Fibroblast of lung (primary cell): ENCODE data around the gene FOXL3. TPM values are rescaled to one million over a fixed set of nuclear protein-coding genes. Genes with fewer than 3 reads are reported as not detected.

Source experiments
- DNase-seq, 2 donors: peaks; one replicate each; pipeline versions ENCODE4 v3.0.0 to v3.0.0-alpha.2; 2010; ENCODE audit warnings: low read depth in 2 of 2
- H2AFZ ChIP-seq: 2 replicates; pipeline ENCODE4 v1.5.1; 2012; ENCODE audit warnings: low read length, control low read depth, inconsistent platforms
- H3K27ac ChIP-seq: 2 replicates; pipeline ENCODE4 v1.5.1; 2011; ENCODE audit warnings: low read length, control low read depth; ENCODE audit not compliant: insufficient read depth
- H3K27me3 ChIP-seq: 2 replicates; pipeline ENCODE4 v1.5.1; 2011; ENCODE audit warnings: mild to moderate bottlenecking, low read length; ENCODE audit not compliant: control insufficient read depth, insufficient read depth
- H3K36me3 ChIP-seq: 2 replicates; pipeline ENCODE4 v1.5.1; 2011; ENCODE audit warnings: low read length; ENCODE audit not compliant: control insufficient read depth, insufficient read depth
- H3K4me1 ChIP-seq: 2 replicates; pipeline ENCODE4 v1.5.1; 2011; ENCODE audit warnings: low read length; ENCODE audit not compliant: control insufficient read depth, insufficient read depth; ENCODE audit errors: extremely low read depth
- H3K4me2 ChIP-seq: 2 replicates; pipeline ENCODE4 v1.5.1; 2011; ENCODE audit warnings: low read length, control low read depth; ENCODE audit not compliant: insufficient read depth; ENCODE audit errors: extremely low read depth
- H3K4me3 ChIP-seq, 4 experiments: fragments of 200-600 bp in 1 of 4; sonication (generic) in 1 of 4; replicated peaks in 1 of 4; 2 replicates each; pipeline ENCODE4 v1.5.1; 2011 to 2016; ENCODE audit warnings: low read length in 4 of 4, low read depth in 3 of 4, mild to moderate bottlenecking in 3 of 4, control low read depth in 2 of 4, inconsistent platforms in 1 of 4, mixed read lengths in 1 of 4; ENCODE audit not compliant: insufficient read depth in 1 of 4; ENCODE audit errors: control extremely low read depth in 1 of 4
- H3K79me2 ChIP-seq: 2 replicates; pipeline ENCODE4 v1.5.1; 2012; ENCODE audit warnings: mild to moderate bottlenecking, low read length, inconsistent platforms; ENCODE audit not compliant: control insufficient read depth, insufficient read depth
- H3K9ac ChIP-seq: 2 replicates; pipeline ENCODE4 v1.5.1; 2011; ENCODE audit warnings: mild to moderate bottlenecking, low read length, control low read depth; ENCODE audit not compliant: insufficient read depth
- H3K9me3 ChIP-seq: 2 replicates; pipeline ENCODE4 v1.5.1; 2012; ENCODE audit warnings: low read depth, low read length; ENCODE audit not compliant: control insufficient read depth, insufficient read depth
- H4K20me1 ChIP-seq: 2 replicates; pipeline ENCODE4 v1.5.1; 2011; ENCODE audit warnings: low read length; ENCODE audit not compliant: control insufficient read depth, insufficient read depth; ENCODE audit errors: extremely low read depth
- EZH2 ChIP-seq: IDR thresholded peaks from 2 replicates; pipeline ENCODE4 v1.5.1; 2012; ENCODE audit warnings: low read length, control low read depth, mild to moderate bottlenecking; ENCODE audit errors: missing control alignments
- polyA plus RNA-seq, 2 donors: library from polyadenylated mRNA; depleted of rRNA in 1 of 2; stranded (reverse) in 1 of 2; unstranded in 1 of 2; fragments of >200 nt; gene quantifications; 2 replicates each; pipeline ENCODE4 v1.2.1, GENCODE V29; 2011 to 2012; ENCODE audit warnings: missing spikeins in 1 of 2
- total RNA-seq: library from RNA; depleted of rRNA; stranded (reverse); fragments of >200 nt; gene quantifications from 2 replicates; pipeline ENCODE4 v1.2.1, GENCODE V29; 2014
- TF ChIP-seq, protein P1 (sequence below), 2 donors: IDR thresholded peaks in 1 of 2; conservative IDR thresholded peaks in 1 of 2; 1 replicate in 1 of 2; 2 replicates in 1 of 2; pipeline ENCODE4 v1.5.1; 2011 to 2012; ENCODE audit warnings: low read length in 2 of 2, control low read depth in 1 of 2, inconsistent platforms in 1 of 2, low read depth in 1 of 2, mild to moderate bottlenecking in 1 of 2

The FOXL3 gene
- total and polyA plus RNA-seq, 2 donors (not counting 1 experiment from before 2014, with no cell fraction given) = not detected

DNA sequence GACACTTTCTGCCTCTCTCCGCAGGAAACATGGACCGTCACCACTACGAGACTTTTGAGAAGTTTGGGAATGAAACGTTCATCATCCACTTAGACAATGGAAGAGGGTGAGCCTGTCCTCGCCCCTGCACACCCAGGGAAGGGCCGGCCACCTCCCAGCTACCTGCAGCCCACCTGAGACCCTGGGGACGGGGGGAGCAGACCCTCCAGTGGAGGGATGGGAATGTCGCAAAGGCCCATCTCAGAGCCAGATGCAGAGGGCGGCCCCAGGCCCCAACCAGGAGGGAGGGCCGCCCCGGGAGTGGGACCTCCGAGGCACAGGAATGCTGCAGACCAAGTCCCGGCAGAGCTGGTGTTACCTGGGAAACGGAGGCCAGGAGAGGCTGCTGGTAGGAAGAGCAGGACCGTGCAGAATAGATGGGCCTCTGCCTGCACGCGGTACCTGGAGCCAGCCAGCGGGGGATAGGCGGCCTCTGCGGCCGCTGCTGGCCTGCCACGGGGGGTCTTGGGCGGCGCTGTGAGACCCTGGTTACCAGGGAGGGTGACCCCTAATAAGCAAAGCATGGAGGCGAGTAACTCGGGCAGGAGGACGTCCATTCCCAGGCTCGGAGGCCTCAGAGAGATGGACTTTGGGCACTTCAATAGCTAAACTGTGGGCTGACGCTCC is 32.9 kb upstream of the FOXL3 start:
- Histone ChIP-seq H4K20me1 (no peaks in the 10 kb centered on the region), H3K4me2 (no peak overlapping the region), H3K9ac (no peak overlapping the region), H3K27me3 (no peaks in the 10 kb centered on the region), H3K9me3 (no peaks in the 10 kb centered on the region), H3K27ac (no peak overlapping the region), H3K4me1 (no peaks in the 10 kb centered on the region), H2AFZ (no peak overlapping the region), H3K79me2 (no peaks in the 10 kb centered on the region), H3K36me3 (peaks cover 47% of the 10 kb centered on the region), H3K4me3 (no peak overlapping the region)
- no peak for DNase-seq
- TF ChIP-seq EZH2 = no peak
- TF ChIP-seq, protein P1, sequence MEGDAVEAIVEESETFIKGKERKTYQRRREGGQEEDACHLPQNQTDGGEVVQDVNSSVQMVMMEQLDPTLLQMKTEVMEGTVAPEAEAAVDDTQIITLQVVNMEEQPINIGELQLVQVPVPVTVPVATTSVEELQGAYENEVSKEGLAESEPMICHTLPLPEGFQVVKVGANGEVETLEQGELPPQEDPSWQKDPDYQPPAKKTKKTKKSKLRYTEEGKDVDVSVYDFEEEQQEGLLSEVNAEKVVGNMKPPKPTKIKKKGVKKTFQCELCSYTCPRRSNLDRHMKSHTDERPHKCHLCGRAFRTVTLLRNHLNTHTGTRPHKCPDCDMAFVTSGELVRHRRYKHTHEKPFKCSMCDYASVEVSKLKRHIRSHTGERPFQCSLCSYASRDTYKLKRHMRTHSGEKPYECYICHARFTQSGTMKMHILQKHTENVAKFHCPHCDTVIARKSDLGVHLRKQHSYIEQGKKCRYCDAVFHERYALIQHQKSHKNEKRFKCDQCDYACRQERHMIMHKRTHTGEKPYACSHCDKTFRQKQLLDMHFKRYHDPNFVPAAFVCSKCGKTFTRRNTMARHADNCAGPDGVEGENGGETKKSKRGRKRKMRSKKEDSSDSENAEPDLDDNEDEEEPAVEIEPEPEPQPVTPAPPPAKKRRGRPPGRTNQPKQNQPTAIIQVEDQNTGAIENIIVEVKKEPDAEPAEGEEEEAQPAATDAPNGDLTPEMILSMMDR (conservative IDR thresholded peaks at IDR 0.05 in 1 of 2, IDR thresholded peaks at IDR 0.05 in 1 of 2; ENCODE audit: low read depth in 1 of 2, low read length in 2 of 2) = no peak

DNA sequence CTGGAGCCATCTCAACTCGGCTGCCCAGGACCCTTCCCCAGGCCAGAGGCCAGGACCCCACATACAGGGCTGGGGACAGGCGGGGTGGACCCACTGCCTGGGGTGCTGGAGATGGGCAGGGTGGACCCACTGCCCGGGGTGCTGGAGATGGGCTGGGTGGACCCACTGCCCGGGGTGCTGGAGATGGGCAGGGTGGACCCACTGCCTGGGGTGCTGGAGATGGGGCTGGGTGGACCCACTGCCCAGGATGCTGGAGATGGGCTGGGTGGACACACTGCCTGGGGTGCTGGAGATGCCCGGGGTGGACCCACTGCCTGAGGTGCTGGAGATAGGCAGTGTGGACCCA is 32.4 kb upstream of the FOXL3 start:
- H3K27ac ChIP-seq = no peak overlapping the region
- H3K9ac ChIP-seq = no peak overlapping the region
- no peak for TF ChIP-seq EZH2
- TF ChIP-seq, protein P1 (conservative IDR thresholded peaks at IDR 0.05 in 1 of 2, IDR thresholded peaks at IDR 0.05 in 1 of 2; ENCODE audit: low read depth in 1 of 2, low read length in 2 of 2) = no peak
- H3K9me3 ChIP-seq = peaks cover 4% of the 10 kb centered on the region
- H3K27me3 ChIP-seq = no peaks in the 10 kb centered on the region
- H3K79me2 ChIP-seq = no peaks in the 10 kb centered on the region
- no peaks in the 10 kb centered on the region for H3K4me1 ChIP-seq
- no peak overlapping the region for H3K4me3 ChIP-seq
- H3K36me3 ChIP-seq = peaks cover 44% of the 10 kb centered on the region
- no peak overlapping the region for H2AFZ ChIP-seq
- no peak overlapping the region for H3K4me2 ChIP-seq
- DNase-seq = no peak
- no peaks in the 10 kb centered on the region for H4K20me1 ChIP-seq

DNA sequence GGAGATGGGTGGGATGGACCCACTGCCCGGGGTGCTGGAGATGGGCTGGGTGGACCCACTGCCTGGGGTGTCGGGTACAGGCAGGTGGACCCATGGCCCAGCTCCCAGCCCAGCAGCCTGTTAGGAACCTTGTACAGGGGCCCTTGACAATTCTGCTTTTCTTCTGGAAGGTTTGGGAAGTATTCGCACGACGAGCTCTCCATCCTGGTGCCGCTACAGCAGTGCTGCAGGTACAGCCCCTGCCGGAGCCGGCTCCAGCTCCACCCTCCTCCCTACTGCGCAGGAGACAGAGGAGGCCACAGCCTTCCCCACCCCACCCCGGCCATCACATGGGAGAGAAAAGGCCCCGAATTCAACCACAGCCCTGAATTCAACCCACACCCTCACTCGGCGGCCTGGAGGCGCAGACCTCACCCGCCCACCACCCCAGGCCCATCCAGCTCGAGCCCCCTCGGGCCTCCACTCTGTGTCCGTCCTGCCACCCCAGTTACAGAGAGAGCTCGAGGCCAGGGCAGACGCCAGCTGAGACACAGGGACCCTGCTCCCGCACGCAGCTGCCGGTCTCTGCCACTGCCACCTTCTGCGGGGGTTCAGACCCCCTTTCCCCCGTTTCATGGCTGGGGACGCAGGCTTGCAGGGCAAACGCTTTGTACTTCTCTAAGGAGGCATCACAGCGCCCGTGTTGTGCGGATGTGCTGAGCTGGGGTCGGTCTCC is 31.3 kb upstream of the FOXL3 start:
- Histone ChIP-seq H3K79me2 (no peaks in the 10 kb centered on the region), H3K9ac (no peak overlapping the region), H3K9me3 (peaks cover 4% of the 10 kb centered on the region), H3K4me1 (no peaks in the 10 kb centered on the region), H3K36me3 (peaks cover 37% of the 10 kb centered on the region), H3K4me3 (no peak overlapping the region), H3K27me3 (no peaks in the 10 kb centered on the region), H3K27ac (no peak overlapping the region), H2AFZ (no peak overlapping the region), H4K20me1 (no peaks in the 10 kb centered on the region), H3K4me2 (no peak overlapping the region)
- DNase-seq = no peak
- TF ChIP-seq, protein P1 (conservative IDR thresholded peaks at IDR 0.05 in 1 of 2, IDR thresholded peaks at IDR 0.05 in 1 of 2; ENCODE audit: low read depth in 1 of 2, low read length in 2 of 2) = no peak
- no peak for TF ChIP-seq EZH2
